Right ventricle myocardium inferior (tissue), 1 donor: ENCODE results near the gene TWF2. TPM values are rescaled to one million over a fixed set of nuclear protein-coding genes. Genes with fewer than 3 reads are reported as not detected.

Experiments used
- ATAC-seq: fragments of 200-7000 bp; cut with Tn5 transposase; one replicate; pipeline ENCODE4 v1.9.1; 2020; ENCODE audit warnings: mild to moderate bottlenecking, moderate library complexity
- DNase-seq: peaks from one replicate; pipeline ENCODE4 v3.0.0; 2021; ENCODE audit errors: missing footprints
- intact Hi-C: fragments of 100-400 bp; cut with DNase I; formaldehyde crosslinking; loops from one replicate; pipeline ENCODE4 v1.11.0; 2022
- total RNA-seq: library from RNA; stranded (reverse); fragmentation: NEBNext Ultra II Directional; extraction: Animal tissue kit (Norgen Biotek cat#: 25700); gene quantifications from one replicate; pipeline ENCODE4 v1.2.1, GENCODE V29; 2021
- donor health status: DM: no; HTN: yes; CAD: no; lungs with severe emphysema.

TWF2 gene
- total RNA-seq, 1 donor from 2014 or later, result 120 TPM

GRCh38 chr3:52265387-52265786, 26.4 kb upstream of the TWF2 start:
- intact Hi-C loops, result no loop called here
- DNase-seq (no peak), ATAC-seq (no peak)

- DNase-seq (no peak), ATAC-seq (no peak)
- intact Hi-C loops, result no loop called here
Observed at GRCh38 chr3:52262447-52262846, 23.5 kb upstream of the TWF2 start.

- intact Hi-C loops, result no loop called here
- ATAC-seq (no peak), DNase-seq (no peak)
Observed at GRCh38 chr3:52259448-52259847, 20.5 kb upstream of the TWF2 start.

- ATAC-seq, result no peak
Observed at GRCh38 chr3:52259035-52259434, 20.1 kb upstream of the TWF2 start.

GRCh38 chr3:52257911-52258310, 19.0 kb upstream of the TWF2 start:
- ATAC-seq (no peak), DNase-seq (no peak)
- intact Hi-C loops, result no loop called here

More at GRCh38 chr3:52259035-52259434, 20.1 kb upstream of the TWF2 start:
- DNase-seq, result no peak
- intact Hi-C loops, result no loop called here

GRCh38 chr3:52256622-52257021, 17.7 kb upstream of the TWF2 start:
- ATAC-seq (no peak), DNase-seq (no peak)
- intact Hi-C loops, result no loop called here

- no peak for ATAC-seq
- intact Hi-C loops, result no loop called here
Observed at GRCh38 chr3:52256159-52256558, 17.2 kb upstream of the TWF2 start.

GRCh38 chr3:52254608-52255007, 15.7 kb upstream of the TWF2 start:
- intact Hi-C loops, result no loop called here
- ATAC-seq (no peak), DNase-seq (no peak)

More at GRCh38 chr3:52256159-52256558, 17.2 kb upstream of the TWF2 start:
- DNase-seq, result no peak

GRCh38 chr3:52253314-52254304, 14.7 kb upstream of the TWF2 start:
- intact Hi-C loops, result no loop called here
- no peak for DNase-seq
- ATAC-seq, result peak; percentile 72

GRCh38 chr3:52250122-52250521, 11.2 kb upstream of the TWF2 start:
- ATAC-seq (no peak), DNase-seq (no peak)
- intact Hi-C loops, result no loop called here

- DNase-seq, result no peak
- intact Hi-C loops, result no loop called here
- ATAC-seq, result no peak
Observed at GRCh38 chr3:52249683-52250082, 10.7 kb upstream of the TWF2 start.

GRCh38 chr3:52248816-52249547, 10.0 kb upstream of the TWF2 start:
- ATAC-seq, result no peak
- DNase-seq, result no peak
- intact Hi-C loops, result no loop called here

- intact Hi-C loops, result no loop called here
- ATAC-seq (no peak), DNase-seq (no peak)
Observed at GRCh38 chr3:52248165-52248541, 9.2 kb upstream of the TWF2 start.

- DNase-seq (no peak), ATAC-seq (no peak)
- intact Hi-C loops, result no loop called here
Observed at GRCh38 chr3:52247409-52248164, 8.6 kb upstream of the TWF2 start.

- intact Hi-C loops, result no loop called here
- peak; percentile 83 for DNase-seq
- ATAC-seq, result peak; percentile 21
Observed at GRCh38 chr3:52246728-52247408, 7.9 kb upstream of the TWF2 start.

GRCh38 chr3:52246264-52246620, 7.3 kb upstream of the TWF2 start:
- DNase-seq (no peak), ATAC-seq (peak; percentile 5)
- intact Hi-C loops, result no loop called here

GRCh38 chr3:52245322-52246263, 6.6 kb upstream of the TWF2 start, which contains the start of gene PPM1M:
Gene PPM1M, plus strand, starts transcription at chr3:52245759. Its CDS starts 66 bp downstream, at chr3:52245825.
- peak; percentile 55 for ATAC-seq
- intact Hi-C loops, result no loop called here

More at GRCh38 chr3:52245322-52246263, 6.6 kb upstream of the TWF2 start, which contains the start of gene PPM1M:
- DNase-seq, result peak; percentile 78
